ENCODE results near the gene FAM180B. TPM values are rescaled to one million over a fixed set of nuclear protein-coding genes. Genes with fewer than 3 reads are reported as not detected.

FAM180B gene
- total and polyA plus RNA-seq, 10 of the 15 experiments (the other 5 are each of a cell fraction or from before 2014, with no cell fraction given): 0.04 to 0.34 TPM; not detected in 8

GRCh38 chr11:47552566-47553405 is 33.7 kb upstream of the FAM180B start, which contains the start of gene CELF1 (continued):
- TF ChIP-seq USF2 (IDR thresholded peaks at IDR 0.05; ENCODE audit: borderline replicate concordance, low read depth, low read length) (no peak), PKNOX1 (IDR thresholded peaks at IDR 0.05) (no peak), CREM (IDR thresholded peaks at IDR 0.05; ENCODE audit: low read depth) (peak; percentile 47), POU2F2 (IDR thresholded peaks at IDR 0.05; ENCODE audit: borderline replicate concordance, low read depth, low read length) (no peak), RUNX3 (IDR thresholded peaks at IDR 0.05; ENCODE audit: low read length) (0 out of 2 replicates have a peak, but pooled peaks have one; percentile 26), MYC (IDR thresholded peaks at IDR 0.05; ENCODE audit: insufficient read depth, insufficient read length, insufficient replicate concordance, low read length, severe bottlenecking) (peak; percentile 35), SMC3 (IDR thresholded peaks at IDR 0.05; ENCODE audit: borderline replicate concordance, low read length) (peak; percentile 32; the same call in 1 of the 2 replicates), CREB1 (IDR thresholded peaks at IDR 0.05; ENCODE audit: low read depth) (0 out of 2 replicates have a peak, but pooled peaks have one; percentile 36), MEF2A (IDR thresholded peaks at IDR 0.05; ENCODE audit: insufficient read depth, low read depth, low read length) (0 out of 2 replicates have a peak, but pooled peaks have one; percentile 10), JUNB (IDR thresholded peaks at IDR 0.05) (no peak), CUX1 (IDR thresholded peaks at IDR 0.05; ENCODE audit: insufficient replicate concordance, low read depth, low read length) (no peak), RELA (IDR thresholded peaks at IDR 0.05; ENCODE audit: borderline replicate concordance, partially characterized antibody) (peak; percentile 77), MLLT1 (IDR thresholded peaks at IDR 0.05) (no peak), CEBPB (IDR thresholded peaks at IDR 0.05; ENCODE audit: borderline replicate concordance in 1 of 2, low read depth in 2 of 2, low read length in 2 of 2) (no peak), RFX5 (IDR thresholded peaks at IDR 0.05; ENCODE audit: low read depth, low read length) (no peak), RAD51 (IDR thresholded peaks at IDR 0.05) (no peak), RCOR1 (conservative IDR thresholded peaks at IDR 0.05; ENCODE audit: low read depth, low read length) (no peak), SREBF2 (IDR thresholded peaks at IDR 0.05; ENCODE audit: low read length) (no peak), YBX1 (IDR thresholded peaks at IDR 0.05) (no peak), MTA3 (IDR thresholded peaks at IDR 0.05; ENCODE audit: borderline replicate concordance, low read length) (no peak), BCL11A (IDR thresholded peaks at IDR 0.05; ENCODE audit: low read depth, low read length) (no peak), SUZ12 (IDR thresholded peaks at IDR 0.05; ENCODE audit: unreplicated experiment) (no peak)

All from GM12878 (cell line).